Upper lobe of left lung (tissue), 6 donors: Measurements from ENCODE around the gene PCDHA6. TPM values are rescaled to one million over a fixed set of nuclear protein-coding genes. Genes with fewer than 3 reads are reported as not detected.
"Not testable (repeated sequence)": the region's sequence is repeated elsewhere in the genome, so short reads cannot be mapped to it uniquely, and the experiment has no call there.

Experiments
- ATAC-seq, 2 donors: fragments of 200-7000 bp; cut with Tn5 transposase; one replicate each; pipeline ENCODE4 v1.9.1; 2022; ENCODE audit warnings: mild to moderate bottlenecking in 2 of 2, moderate library complexity in 2 of 2; ENCODE audit not compliant: low FRiP score in 2 of 2
- DNase-seq, 2 donors: peaks; one replicate each; pipeline ENCODE4 v3.0.0-alpha.2; 2019 to 2020
- H3K27ac ChIP-seq, 4 donors: fragments of 200-600 bp; sonication (generic); one replicate each; pipeline ENCODE4 v1.5.1; 2016 to 2019
- H3K27me3 ChIP-seq, 4 donors: fragments of 200-600 bp; sonication (generic); one replicate each; pipeline ENCODE4 v1.5.1; 2017 to 2019
- H3K36me3 ChIP-seq, 4 donors: fragments of 200-600 bp; sonication (generic); one replicate each; pipeline ENCODE4 v1.5.1; 2016 to 2019
- H3K4me1 ChIP-seq, 4 donors: fragments of 200-600 bp; sonication (generic); one replicate each; pipeline ENCODE4 v1.5.1; 2018 to 2019
- H3K4me3 ChIP-seq, 4 donors: fragments of 200-600 bp; sonication (generic); one replicate each; pipeline ENCODE4 v1.5.1; 2017 to 2019; ENCODE audit warnings: mild to moderate bottlenecking in 2 of 4, moderate library complexity in 1 of 4
- H3K9me3 ChIP-seq, 4 donors: fragments of 200-600 bp; sonication (generic); one replicate each; pipeline ENCODE4 v1.5.1; 2018 to 2019
- EP300 ChIP-seq, 4 donors: sonication (generic); formaldehyde crosslinking; IDR thresholded peaks; one replicate each; pipeline ENCODE4 v1.5.1; 2017; ENCODE audit warnings: antibody characterized with exemption in 4 of 4, control low read depth in 2 of 4
- POLR2A ChIP-seq, 4 donors: fragments of 450-650 bp; IDR thresholded peaks; one replicate each; pipeline ENCODE4 v1.5.1; 2016 to 2017; ENCODE audit warnings: antibody characterized with exemption in 4 of 4, mild to moderate bottlenecking in 2 of 4
- POLR2AphosphoS5 ChIP-seq, 2 donors: sonication (generic); formaldehyde crosslinking; IDR thresholded peaks; one replicate each; pipeline ENCODE4 v1.5.1; 2017; ENCODE audit warnings: antibody characterized with exemption in 2 of 2
- WGBS, 2 donors: methylation state at CpG; one replicate each; pipeline ENCODE4 v1.1.5; 2017 to 2018; 5-methylcytosine and 5-hydroxymethylcytosine counted together
- total RNA-seq, 6 donors: library from RNA; depleted of rRNA in 4 of 6; stranded (reverse); fragments of >200 nt in 4 of 6; gene quantifications; one replicate each; pipeline versions ENCODE4 v1.1.0 to v1.2.1, GENCODE V29; 2016 to 2021
- TF ChIP-seq, protein P1 (sequence below), 6 experiments: fragments of 450-650 bp in 4 of 6; fragments of 200-600 bp in 2 of 6; sonication (generic) in 2 of 6; IDR thresholded peaks; one replicate each; pipeline ENCODE4 v1.5.1; 2016 to 2019; ENCODE audit warnings: antibody characterized with exemption in 6 of 6
- donor health status: DM: no; HTN: no; CAD: no; lungs with moderate emphysema.
- donor health status: DM: no; HTN: yes; CAD: no; lungs with severe emphysema.

Gene PCDHA6
- total RNA-seq, 6 donors from 2014 or later = 0.44 to 2.1 (median 0.63) TPM

- no peaks in the 10 kb centered on the region for H3K36me3 ChIP-seq
- H3K4me3 ChIP-seq = no peak overlapping the region
- no peaks in the 10 kb centered on the region for H3K4me1 ChIP-seq
- peak in 1 of 2 donors; percentile 85 for DNase-seq
- no peaks in the 10 kb centered on the region for H3K27me3 ChIP-seq
- H3K9me3 ChIP-seq = peaks cover 0 to 35% (median 32%) of the 10 kb centered on the region in 4 donors
- WGBS, 2 donors = 80% methylated on average over 43 of the region's 43 CpGs; no CpG with 5 or more reads in 1 of the 2 donors
- TF ChIP-seq POLR2A (IDR thresholded peaks at IDR 0.05) (no peak), EP300 (IDR thresholded peaks at IDR 0.05) (no peak), POLR2AphosphoS5 (IDR thresholded peaks at IDR 0.05) (no peak)
- TF ChIP-seq, protein P1, sequence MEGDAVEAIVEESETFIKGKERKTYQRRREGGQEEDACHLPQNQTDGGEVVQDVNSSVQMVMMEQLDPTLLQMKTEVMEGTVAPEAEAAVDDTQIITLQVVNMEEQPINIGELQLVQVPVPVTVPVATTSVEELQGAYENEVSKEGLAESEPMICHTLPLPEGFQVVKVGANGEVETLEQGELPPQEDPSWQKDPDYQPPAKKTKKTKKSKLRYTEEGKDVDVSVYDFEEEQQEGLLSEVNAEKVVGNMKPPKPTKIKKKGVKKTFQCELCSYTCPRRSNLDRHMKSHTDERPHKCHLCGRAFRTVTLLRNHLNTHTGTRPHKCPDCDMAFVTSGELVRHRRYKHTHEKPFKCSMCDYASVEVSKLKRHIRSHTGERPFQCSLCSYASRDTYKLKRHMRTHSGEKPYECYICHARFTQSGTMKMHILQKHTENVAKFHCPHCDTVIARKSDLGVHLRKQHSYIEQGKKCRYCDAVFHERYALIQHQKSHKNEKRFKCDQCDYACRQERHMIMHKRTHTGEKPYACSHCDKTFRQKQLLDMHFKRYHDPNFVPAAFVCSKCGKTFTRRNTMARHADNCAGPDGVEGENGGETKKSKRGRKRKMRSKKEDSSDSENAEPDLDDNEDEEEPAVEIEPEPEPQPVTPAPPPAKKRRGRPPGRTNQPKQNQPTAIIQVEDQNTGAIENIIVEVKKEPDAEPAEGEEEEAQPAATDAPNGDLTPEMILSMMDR (IDR thresholded peaks at IDR 0.05) = no peak
- peak in 1 of 2 donors; percentile 8 for ATAC-seq
- no peak overlapping the region for H3K27ac ChIP-seq
Observed at GRCh38 chr5:140808889-140809291, 18.9 kb upstream of the PCDHA6 start.

DNA sequence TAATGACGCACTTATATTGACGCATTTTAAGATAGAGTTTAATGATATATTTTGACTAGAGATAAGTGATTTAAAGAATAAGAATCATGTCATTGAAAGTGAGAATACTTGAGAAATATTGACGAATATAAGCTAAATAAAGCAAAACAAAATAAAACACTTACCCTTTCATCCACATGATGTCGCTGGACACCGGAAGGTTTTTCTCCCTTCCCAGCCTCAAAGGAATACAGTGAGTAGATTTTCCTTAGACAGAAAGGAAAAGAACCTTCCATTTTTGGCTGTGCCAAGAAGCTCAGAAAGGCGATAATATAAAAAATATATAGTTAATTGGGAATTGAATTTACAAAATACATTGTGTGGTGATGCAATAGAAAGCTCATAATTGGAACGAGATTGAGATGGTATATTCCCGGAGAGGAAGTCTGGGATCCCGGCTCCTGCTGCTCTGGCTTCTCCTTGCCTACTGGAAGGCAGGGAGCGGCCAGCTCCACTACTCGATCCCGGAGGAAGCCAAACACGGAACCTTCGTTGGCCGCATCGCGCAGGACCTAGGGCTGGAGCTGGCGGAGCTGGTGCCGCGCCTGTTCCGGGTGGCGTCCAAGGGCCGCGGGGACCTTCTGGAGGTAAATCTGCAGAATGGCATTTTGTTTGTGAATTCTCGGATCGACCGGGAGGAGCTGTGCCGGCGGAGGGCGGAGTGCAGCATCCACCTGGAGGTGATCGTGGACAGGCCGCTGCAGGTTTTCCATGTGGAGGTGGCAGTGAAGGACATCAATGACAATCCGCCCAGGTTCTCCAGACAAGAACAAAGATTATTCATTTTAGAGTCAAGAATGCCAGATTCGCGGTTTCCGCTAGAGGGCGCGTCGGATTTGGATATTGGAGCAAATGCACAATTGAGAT lies 6.1 kb upstream of the PCDHA6 start, which contains the start of gene PCDHA5:
TSS of gene PCDHA5 (plus strand) at position 239 of the 906 bp plus-strand sequence.
- Histone ChIP-seq H3K9me3 (peaks cover 0 to 29% (median 20%) of the 10 kb centered on the region in 4 donors), H3K27ac (no peak within 1 kb of the TSS), H3K4me1 (no peaks in the 10 kb centered on the region), H3K36me3 (no peaks in the 10 kb centered on the region), H3K27me3 (peaks cover 0 to 3% (median 0%) of the 10 kb centered on the region in 4 donors), H3K4me3 (peak within 1 kb of the TSS in 1 of 4 donors; percentile 5)
- WGBS, 2 donors = 36% methylated on average over 26 to 39 of the region's 39 CpGs
- peak in 1 of 2 donors; percentile 69 for DNase-seq
- TF ChIP-seq, protein P1 (IDR thresholded peaks at IDR 0.05) = peak in 2 of 6 experiments; percentile 17 to 20
- no peak for TF ChIP-seq POLR2A (IDR thresholded peaks at IDR 0.05)
- no peak for TF ChIP-seq POLR2AphosphoS5 (IDR thresholded peaks at IDR 0.05)
- no peak for ATAC-seq

DNA sequence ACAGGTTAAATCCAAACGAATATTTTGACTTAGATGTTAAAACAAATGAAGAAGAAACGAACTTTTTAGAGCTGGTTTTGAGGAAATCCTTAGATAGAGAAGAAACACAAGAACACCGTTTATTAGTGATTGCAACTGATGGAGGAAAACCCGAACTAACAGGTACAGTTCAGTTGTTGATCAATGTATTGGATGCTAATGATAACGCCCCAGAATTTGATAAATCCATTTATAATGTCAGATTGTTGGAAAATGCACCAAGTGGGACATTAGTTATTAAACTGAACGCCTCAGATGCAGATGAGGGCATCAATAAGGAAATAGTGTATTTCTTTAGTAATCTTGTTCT lies 5.5 kb upstream of the PCDHA6 start:
- no peak overlapping the region for H3K27ac ChIP-seq
- peaks cover 0 to 29% (median 18%) of the 10 kb centered on the region in 4 donors for H3K9me3 ChIP-seq
- WGBS, 2 donors = 26 to 27% methylated on average over 6 of the region's 6 CpGs
- ATAC-seq (no peak), DNase-seq (no peak)
- peaks cover 0 to 3% (median 0%) of the 10 kb centered on the region in 4 donors for H3K27me3 ChIP-seq
- no peak overlapping the region for H3K4me3 ChIP-seq
- H3K4me1 ChIP-seq = no peaks in the 10 kb centered on the region
- no peak for TF ChIP-seq POLR2A (IDR thresholded peaks at IDR 0.05)
- TF ChIP-seq, protein P1 (IDR thresholded peaks at IDR 0.05) = no peak
- no peak for TF ChIP-seq EP300 (IDR thresholded peaks at IDR 0.05)
- no peak for TF ChIP-seq POLR2AphosphoS5 (IDR thresholded peaks at IDR 0.05)
- H3K36me3 ChIP-seq = no peaks in the 10 kb centered on the region

DNA sequence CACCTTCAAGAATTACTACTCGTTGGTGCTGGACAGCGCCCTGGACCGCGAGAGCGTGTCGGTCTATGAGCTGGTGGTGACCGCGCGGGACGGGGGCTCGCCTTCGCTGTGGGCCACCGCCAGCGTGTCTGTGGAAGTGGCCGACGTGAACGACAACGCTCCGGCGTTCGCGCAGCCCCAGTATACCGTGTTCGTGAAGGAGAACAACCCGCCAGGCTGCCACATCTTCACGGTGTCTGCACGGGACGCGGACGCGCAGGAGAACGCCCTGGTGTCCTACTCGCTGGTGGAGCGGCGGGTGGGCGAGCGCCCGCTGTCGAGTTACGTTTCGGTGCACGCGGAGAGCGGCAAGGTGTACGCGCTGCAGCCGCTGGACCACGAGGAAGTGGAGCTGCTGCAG lies 4.8 kb upstream of the PCDHA6 start:
- 66% methylated on average over 37 of the region's 48 CpGs; no CpG with 5 or more reads in 1 of the 2 donors for WGBS, 2 donors

DNA sequence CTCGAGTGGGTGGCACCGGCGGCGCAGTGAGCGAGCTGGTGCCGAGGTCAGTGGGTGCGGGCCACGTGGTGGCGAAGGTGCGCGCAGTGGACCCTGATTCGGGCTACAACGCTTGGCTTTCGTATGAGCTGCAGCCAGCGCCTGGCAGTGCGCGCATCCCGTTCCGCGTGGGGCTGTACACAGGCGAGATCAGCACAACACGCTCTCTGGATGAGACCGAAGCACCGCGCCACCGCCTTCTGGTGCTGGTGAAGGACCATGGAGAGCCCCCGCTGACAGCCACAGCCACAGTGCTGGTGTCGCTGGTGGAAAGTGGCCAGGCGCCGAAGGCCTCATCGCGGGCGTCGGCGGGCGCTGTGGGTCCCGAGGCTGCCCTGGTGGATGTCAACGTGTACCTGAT lies 4.3 kb upstream of the PCDHA6 start:
- Histone ChIP-seq H3K4me3 (no peak overlapping the region), H3K4me1 (no peaks in the 10 kb centered on the region), H3K27me3 (peaks cover 0 to 3% (median 0%) of the 10 kb centered on the region in 4 donors), H3K36me3 (no peaks in the 10 kb centered on the region), H3K27ac (no peak overlapping the region), H3K9me3 (peaks cover 0 to 41% (median 28%) of the 10 kb centered on the region in 4 donors)
- WGBS, 2 donors = 48 to 71% methylated on average over 8 to 28 of the region's 38 CpGs
- TF ChIP-seq EP300 (IDR thresholded peaks at IDR 0.05) (no peak), POLR2A (IDR thresholded peaks at IDR 0.05) (no peak), POLR2AphosphoS5 (IDR thresholded peaks at IDR 0.05) (no peak)
- TF ChIP-seq, protein P1 (IDR thresholded peaks at IDR 0.05) = no peak
- peak; percentile 19 to 80 for DNase-seq
- no peak for ATAC-seq

More for the DNA sequence above, 4.8 kb upstream of the PCDHA6 start:
- DNase-seq = peak in 1 of 2 donors; percentile 80
- H3K9me3 ChIP-seq = peaks cover 0 to 35% (median 23%) of the 10 kb centered on the region in 4 donors
- not testable (repeated sequence) for H3K27ac ChIP-seq, H3K4me3 ChIP-seq, H3K27me3 ChIP-seq, H3K36me3 ChIP-seq, ATAC-seq, H3K4me1 ChIP-seq
